T-cell (primary cell): ENCODE measurements around the gene ACAP2. TPM values are rescaled to one million over a fixed set of nuclear protein-coding genes. Genes with fewer than 3 reads are reported as not detected.
"Not testable (repeated sequence)": the region's sequence is repeated elsewhere in the genome, so short reads cannot be mapped to it uniquely, and the experiment has no call there.

Experiments used
- ATAC-seq, 4 experiments: fragments of 200-7000 bp in 3 of 4; fragments of 150-1000 bp in 1 of 4; cut with Tn5 transposase; replicated peaks in 1 of 4; 1 replicate in 3 of 4; 2 replicates in 1 of 4; pipeline ENCODE4 v1.10.0; 2021; ENCODE audit warnings: moderate library complexity in 3 of 4, mild to moderate bottlenecking in 2 of 4, moderate number of reproducible peaks in 1 of 4
- CTCF ChIA-PET, 2 donors: fragments of 300-600 bp; sonication (Branson Sonifier 250); formaldehyde crosslinking; loops; one replicate each; lab custom pipeline; 2022; ENCODE audit warnings: antibody characterized with exemption in 2 of 2; lab: Charles Lee
- POLR2A ChIA-PET, 2 donors: fragments of 300-600 bp; sonication (Branson Sonifier 250); formaldehyde crosslinking; loops; one replicate each; lab custom pipeline; 2022; ENCODE audit warnings: antibody characterized with exemption in 2 of 2; lab: Charles Lee
- DNase-seq, 35 experiments: peaks; one replicate each; pipeline versions ENCODE4 v3.0.0 to v3.0.0-alpha.2; 2013 to 2023
- H3K27ac ChIP-seq: one replicate; pipeline ENCODE4 v1.5.1; 2013; ENCODE audit warnings: low read length
- H3K27me3 ChIP-seq, 2 experiments: replicated peaks in 1 of 2; 1 replicate in 1 of 2; 2 replicates in 1 of 2; pipeline versions ENCODE4 v1.6.1 to v1.7.0; 2013; ENCODE audit warnings: low read length in 1 of 2, mixed read lengths in 1 of 2; ENCODE audit not compliant: control insufficient read depth in 2 of 2, insufficient read depth in 2 of 2; ENCODE audit errors: extremely low read depth in 1 of 2
- H3K36me3 ChIP-seq, 2 donors: 1 replicate in 1 of 2; 2 replicates in 1 of 2; pipeline versions ENCODE4 v1.6.1 to v1.7.0; 2013; ENCODE audit warnings: low read length in 1 of 2; ENCODE audit not compliant: control insufficient read depth in 2 of 2, insufficient read depth in 1 of 2; ENCODE audit errors: extremely low read depth in 1 of 2
- H3K4me1 ChIP-seq, 2 experiments: 1 replicate in 1 of 2; 2 replicates in 1 of 2; pipeline versions ENCODE4 v1.6.1 to v1.7.0; 2013; ENCODE audit warnings: low read length in 2 of 2, mixed read lengths in 1 of 2; ENCODE audit not compliant: insufficient read depth in 2 of 2, control insufficient read depth in 1 of 2; ENCODE audit errors: extremely low read depth in 1 of 2
- H3K4me3 ChIP-seq, 2 donors: 1 replicate in 1 of 2; 2 replicates in 1 of 2; pipeline versions ENCODE4 v1.5.1 to v1.7.0; 2013; ENCODE audit warnings: mild to moderate bottlenecking in 2 of 2, low read length in 1 of 2, moderate library complexity in 1 of 2; ENCODE audit not compliant: control insufficient read depth in 1 of 2; ENCODE audit errors: extremely low read depth in 1 of 2
- H3K9me3 ChIP-seq: 2 replicates; pipeline ENCODE4 v1.7.0; 2013
- H3K27ac Mint-ChIP-seq, 2 donors: one replicate each; pipeline ENCODE4 v1.8.0; 2020 to 2021; ENCODE audit warnings: mild to moderate bottlenecking in 2 of 2, mixed read lengths in 2 of 2
- H3K27me3 Mint-ChIP-seq, 2 donors: one replicate each; pipeline ENCODE4 v1.8.0; 2021 to 2022; ENCODE audit warnings: mixed read lengths in 2 of 2
- H3K36me3 Mint-ChIP-seq: one replicate; pipeline ENCODE4 v1.8.0; 2021; ENCODE audit warnings: mixed read lengths
- H3K4me1 Mint-ChIP-seq, 3 donors: one replicate each; pipeline ENCODE4 v1.8.0; 2020 to 2022; ENCODE audit warnings: mixed read lengths in 3 of 3, mild to moderate bottlenecking in 1 of 3
- H3K4me3 Mint-ChIP-seq, 3 donors: one replicate each; pipeline ENCODE4 v1.8.0; 2020 to 2022; ENCODE audit warnings: mild to moderate bottlenecking in 3 of 3, mixed read lengths in 3 of 3, moderate library complexity in 3 of 3
- H3K9me3 Mint-ChIP-seq, 3 donors: one replicate each; pipeline ENCODE4 v1.8.0; 2020 to 2022; ENCODE audit warnings: mixed read lengths in 3 of 3
- WGBS: methylation state at CpG from one replicate; pipeline ENCODE4 v1.1.5; 2013; ENCODE audit warnings: missing lambda C conversion rate; ENCODE audit not compliant: insufficient coverage; 5-methylcytosine and 5-hydroxymethylcytosine counted together
- total RNA-seq, 35 experiments: library from RNA in 6 of 35; stranded (reverse) in 6 of 35; fragments of 120-200 nt in 1 of 35; gene quantifications; one replicate each; pipeline versions ENCODE4 v1.2.1 to v1.2.4 and lab custom pipeline; 2013 to 2026

Gene ACAP2
- total RNA-seq (10 to 100 TPM; 63.6 to 90.7 (median 72.5) TPM), total RNA-seq (lab: John Stamatoyannopoulos, UW) (44.1 to 232 (median 145) reads per million in 29 experiments)
- total RNA-seq (2013): 105 TPM

GRCh38 chr3:195442573-195443390 lies at the start of gene ACAP2:
TSS of gene ACAP2 (minus strand) at chr3:195443020. CDS start at chr3:195442847, 173 bp downstream.
- peaks cover 28 to 37% of the 10 kb centered on the region in 2 experiments for H3K4me1 ChIP-seq
- ChIA-PET CTCF (interaction anchor here (0.5 to 1.1 kb wide), 2 partner anchors 172 to 1271 kb away, joined by 3 to 7 read pairs; partner anchors contain the start of gene XXYLT1 (in 1 of the 2)), POLR2A (interaction anchor here in 1 of 2 donors (0.5 kb wide), 1 partner anchor 164 kb away, joined by 3 read pairs; no protein-coding TSS in a partner anchor)

GRCh38 chr3:195475614-195476013 lies 32.8 kb upstream of the ACAP2 start:
- H3K9me3 ChIP-seq: no peaks in the 10 kb centered on the region
- Mint-ChIP-seq H3K36me3 (no peaks in the 10 kb centered on the region), H3K27me3 (peaks cover 6 to 15% of the 10 kb centered on the region in 2 donors), H3K4me1 (no peaks in the 10 kb centered on the region), H3K27ac (no peak overlapping the region), H3K4me3 (no peak overlapping the region), H3K9me3 (no peaks in the 10 kb centered on the region)
- H3K4me1 ChIP-seq: no peaks in the 10 kb centered on the region
- POLR2A ChIA-PET: interaction anchor here in 1 of 2 donors (0.7 kb wide), 1 partner anchor 792 kb away, joined by 7 read pairs; no protein-coding TSS in a partner anchor
- H3K36me3 ChIP-seq: no peaks in the 10 kb centered on the region
- H3K4me3 ChIP-seq: no peak overlapping the region
- no peak overlapping the region for H3K27ac ChIP-seq
- peaks cover 0 to 5% of the 10 kb centered on the region in 2 experiments for H3K27me3 ChIP-seq
- CTCF ChIA-PET: interaction anchor here in 1 of 2 donors (0.6 kb wide), 2 partner anchors 15 to 86 kb away, joined by 3 to 5 read pairs; no protein-coding TSS in a partner anchor
- no peak for DNase-seq
- 88% methylated on average over 1 of the region's 3 CpGs for WGBS
- no peak for ATAC-seq

More at GRCh38 chr3:195442573-195443390, at the start of gene ACAP2:
- Mint-ChIP-seq H3K4me1 (peaks cover 50 to 62% (median 56%) of the 10 kb centered on the region in 3 donors), H3K4me3 (peak within 1 kb of the TSS; percentile 92 to 98 (median 94)), H3K27ac (peak within 1 kb of the TSS; percentile 87 to 89), H3K27me3 (no peaks in the 10 kb centered on the region), H3K9me3 (no peaks in the 10 kb centered on the region), H3K36me3 (no peaks in the 10 kb centered on the region)
- Histone ChIP-seq H3K9me3 (no peaks in the 10 kb centered on the region), H3K36me3 (no peaks in the 10 kb centered on the region), H3K4me3 (peak within 1 kb of the TSS; percentile 90), H3K27me3 (no peaks in the 10 kb centered on the region), H3K27ac (peak within 1 kb of the TSS; percentile 71)
- ATAC-seq (peak; percentile 94 to 97 (median 94)), DNase-seq (peak; percentile 90 to 99 (median 97))
- WGBS: under 1% methylated on average over 93 of the region's 106 CpGs

GRCh38 chr3:195475116-195475515 lies 32.3 kb upstream of the ACAP2 start:
- H3K4me1 Mint-ChIP-seq, H3K9me3 ChIP-seq, H3K27ac Mint-ChIP-seq, POLR2A ChIA-PET, H3K9me3 Mint-ChIP-seq, H3K4me3 ChIP-seq, H3K4me1 ChIP-seq, H3K4me3 Mint-ChIP-seq, H3K27ac ChIP-seq, ATAC-seq, DNase-seq, H3K27me3 ChIP-seq, H3K36me3 Mint-ChIP-seq, H3K36me3 ChIP-seq: not testable (repeated sequence)
- peaks cover 6 to 15% of the 10 kb centered on the region in 2 donors for H3K27me3 Mint-ChIP-seq
- WGBS: 93% methylated on average over 8 of the region's 8 CpGs
- CTCF ChIA-PET: interaction anchor here in 1 of 2 donors (0.6 kb wide), 2 partner anchors 15 to 80 kb away, joined by 3 read pairs; no protein-coding TSS in a partner anchor

- Mint-ChIP-seq H3K27ac (no peak overlapping the region), H3K9me3 (peaks cover 13 to 17% (median 14%) of the 10 kb centered on the region in 3 donors), H3K27me3 (peaks cover 0 to 2% of the 10 kb centered on the region in 2 donors), H3K4me1 (peaks cover 7 to 9% (median 8%) of the 10 kb centered on the region in 3 donors), H3K4me3 (no peak overlapping the region), H3K36me3 (no peaks in the 10 kb centered on the region)
- ATAC-seq (no peak), DNase-seq (no peak)
- Histone ChIP-seq H3K4me1 (no peaks in the 10 kb centered on the region), H3K27ac (no peak overlapping the region), H3K9me3 (no peaks in the 10 kb centered on the region), H3K27me3 (no peaks in the 10 kb centered on the region), H3K4me3 (no peak overlapping the region), H3K36me3 (no peaks in the 10 kb centered on the region)
- CTCF ChIA-PET: no interaction called here
- WGBS: 89% methylated on average over 1 of the region's 4 CpGs
- POLR2A ChIA-PET: no interaction called here
These were observed 26.0 kb upstream of the ACAP2 start for GRCh38 chr3:195468841-195469240.

GRCh38 chr3:195468391-195468776 lies 25.6 kb upstream of the ACAP2 start:
- DNase-seq: peak in 8 of 35 experiments; percentile 6 to 35 (median 9)
- Histone ChIP-seq H3K9me3 (no peaks in the 10 kb centered on the region), H3K27me3 (no peaks in the 10 kb centered on the region), H3K4me1 (no peaks in the 10 kb centered on the region), H3K36me3 (no peaks in the 10 kb centered on the region), H3K4me3 (no peak overlapping the region), H3K27ac (no peak overlapping the region)
- no peak overlapping the region for H3K4me3 Mint-ChIP-seq
- H3K27me3 Mint-ChIP-seq: no peaks in the 10 kb centered on the region
- no CpG with 5 or more reads among the region's 4 CpGs for WGBS
- ChIA-PET CTCF (no interaction called here), POLR2A (no interaction called here)
- ATAC-seq: peak in 1 of 4 experiments; percentile 67
- H3K27ac Mint-ChIP-seq: peak overlapping the region; percentile 6 to 65
- H3K9me3 Mint-ChIP-seq: peaks cover 13 to 17% (median 14%) of the 10 kb centered on the region in 3 donors
- no peaks in the 10 kb centered on the region for H3K36me3 Mint-ChIP-seq
- H3K4me1 Mint-ChIP-seq: peaks cover 7 to 9% (median 8%) of the 10 kb centered on the region in 3 donors

GRCh38 chr3:195467641-195468390 lies 25.0 kb upstream of the ACAP2 start:
- peak in 3 of 4 experiments; percentile 35 to 75 (median 43) for ATAC-seq
- H3K27me3 Mint-ChIP-seq: no peaks in the 10 kb centered on the region
- POLR2A ChIA-PET: no interaction called here

More at GRCh38 chr3:195467641-195468390, 25.0 kb upstream of the ACAP2 start:
- CTCF ChIA-PET: no interaction called here
- no CpG with 5 or more reads among the region's 5 CpGs for WGBS
- no peaks in the 10 kb centered on the region for H3K36me3 Mint-ChIP-seq
- Histone ChIP-seq H3K4me1 (no peaks in the 10 kb centered on the region), H3K4me3 (no peak overlapping the region), H3K36me3 (no peaks in the 10 kb centered on the region), H3K27me3 (no peaks in the 10 kb centered on the region), H3K9me3 (no peaks in the 10 kb centered on the region), H3K27ac (no peak overlapping the region)
- H3K9me3 Mint-ChIP-seq: peaks cover 13 to 17% (median 14%) of the 10 kb centered on the region in 3 donors
- peak in 1 of 35 experiments; percentile 28 for DNase-seq
- H3K4me1 Mint-ChIP-seq: peaks cover 7 to 9% (median 8%) of the 10 kb centered on the region in 3 donors
- no peak overlapping the region for H3K4me3 Mint-ChIP-seq
- H3K27ac Mint-ChIP-seq: peak overlapping the region; percentile 6 to 65
